Neural cell (in vitro differentiated cells): ENCODE results near the gene PBX1. TPM values are rescaled to one million over a fixed set of nuclear protein-coding genes. Genes with fewer than 3 reads are reported as not detected.
A peak's percentile ranks its signal among the peaks of the same experiment; 100 is the strongest.

Experiments
- H2AFZ ChIP-seq: fragments of 200-600, 300-800 bp; sonication (generic), shearing (Covaris generic); 2 replicates; pipeline ENCODE4 v1.6.0; 2014; ENCODE audit warnings: low read depth, mild to moderate bottlenecking, antibody characterized with exemption, low read length, moderate library complexity
- H3F3A ChIP-seq: fragments of 200-600 bp; shearing (Covaris generic); 2 replicates; pipeline ENCODE4 v1.6.1; 2016; ENCODE audit warnings: mild to moderate bottlenecking, moderate library complexity, mixed read lengths, antibody characterized with exemption, low read length; ENCODE audit not compliant: insufficient read depth, poor library complexity, severe bottlenecking
- H3K27ac ChIP-seq: fragments of 200-600, 300-800 bp; sonication (generic), shearing (Covaris generic); 2 replicates; pipeline ENCODE4 v1.5.1; 2014; ENCODE audit warnings: mild to moderate bottlenecking, low read length, moderate library complexity
- H3K27me3 ChIP-seq: fragments of 300-800, 200-600 bp; sonication (generic), shearing (Covaris generic); 2 replicates; pipeline ENCODE4 v1.6.0; 2014; ENCODE audit warnings: mild to moderate bottlenecking, low read depth, low read length, moderate library complexity; ENCODE audit not compliant: insufficient read depth
- H3K36me3 ChIP-seq: fragments of 300-800, 200-600 bp; sonication (generic), shearing (Covaris generic); 2 replicates; pipeline ENCODE4 v1.5.1; 2014; ENCODE audit warnings: mild to moderate bottlenecking, antibody characterized with exemption, low read length, moderate library complexity; ENCODE audit not compliant: insufficient read depth
- H3K4me2 ChIP-seq: fragments of 300-800, 200-600 bp; sonication (generic), shearing (Covaris generic); 2 replicates; pipeline ENCODE4 v1.6.0; 2014; ENCODE audit warnings: mild to moderate bottlenecking, low read length
- H3K4me3 ChIP-seq: fragments of 300-800, 200-600 bp; sonication (generic), shearing (Covaris generic); 2 replicates; pipeline ENCODE4 v1.5.1; 2014; ENCODE audit warnings: mild to moderate bottlenecking, low read length, moderate library complexity
- H3K79me2 ChIP-seq: fragments of 200-600 bp; shearing (Covaris generic); replicated peaks from 2 replicates; pipeline ENCODE4 v1.6.0; 2014; ENCODE audit warnings: mild to moderate bottlenecking, low read length, moderate library complexity; ENCODE audit not compliant: insufficient read depth
- H3K9ac ChIP-seq: fragments of 300-800, 200-600 bp; sonication (generic), shearing (Covaris generic); 2 replicates; pipeline ENCODE4 v1.6.1; 2016; ENCODE audit warnings: mild to moderate bottlenecking, low read length, mixed read lengths
- H3K9me2 ChIP-seq: fragments of 200-600 bp; shearing (Covaris generic); 2 replicates; pipeline ENCODE4 v1.6.1; 2016; ENCODE audit warnings: mild to moderate bottlenecking, low read length, mixed read lengths; ENCODE audit not compliant: insufficient read depth
- H3K9me3 ChIP-seq: fragments of 200-600, 300-800 bp; sonication (generic), shearing (Covaris generic); 2 replicates; pipeline ENCODE4 v1.6.1; 2016; ENCODE audit warnings: mild to moderate bottlenecking, mixed run types, low read length, moderate library complexity, mixed read lengths
- H4K20me1 ChIP-seq: fragments of 200-600 bp; shearing (Covaris generic); 2 replicates; pipeline ENCODE4 v1.6.1; 2016; ENCODE audit warnings: mild to moderate bottlenecking, mixed run types; ENCODE audit not compliant: insufficient read depth
- CTCF ChIP-seq: fragments of 450-650 bp; IDR thresholded peaks from 2 replicates; pipeline ENCODE4 v1.5.1; 2014; ENCODE audit warnings: antibody characterized with exemption, mild to moderate bottlenecking, moderate library complexity; ENCODE audit not compliant: poor library complexity, severe bottlenecking
- EP300 ChIP-seq: fragments of 450-650 bp; conservative IDR thresholded peaks from 2 replicates; pipeline ENCODE4 v1.6.1; 2014; ENCODE audit warnings: antibody characterized with exemption, mild to moderate bottlenecking, moderate library complexity; ENCODE audit not compliant: poor library complexity, severe bottlenecking
- EZH2 ChIP-seq: fragments of 200-600, 300-800 bp; shearing (Covaris generic), sonication (generic); IDR thresholded peaks from 2 replicates; pipeline ENCODE4 v1.6.1; 2014; ENCODE audit warnings: antibody characterized with exemption, low read length, borderline replicate concordance, mild to moderate bottlenecking; ENCODE audit not compliant: insufficient read depth, poor library complexity, severe bottlenecking
- MXI1 ChIP-seq: fragments of 450-650 bp; conservative IDR thresholded peaks from 2 replicates; pipeline ENCODE4 v1.6.1; 2014; ENCODE audit warnings: antibody characterized with exemption, mild to moderate bottlenecking; ENCODE audit not compliant: poor library complexity, severe bottlenecking
- POLR2AphosphoS5 ChIP-seq: IDR thresholded peaks from 2 replicates; pipeline ENCODE4 v1.6.1; 2012
- RAD21 ChIP-seq: fragments of 450-650 bp; conservative IDR thresholded peaks from 2 replicates; pipeline ENCODE4 v1.6.1; 2014; ENCODE audit warnings: antibody characterized with exemption, mild to moderate bottlenecking, moderate library complexity
- REST ChIP-seq: IDR thresholded peaks from 2 replicates; pipeline ENCODE4 v1.6.1; 2012; ENCODE audit warnings: borderline replicate concordance
- SMC3 ChIP-seq: fragments of 450-650 bp; conservative IDR thresholded peaks from 2 replicates; pipeline ENCODE4 v1.6.1; 2014; ENCODE audit warnings: antibody characterized with exemption, mild to moderate bottlenecking, moderate library complexity; ENCODE audit not compliant: poor library complexity
- TAF1 ChIP-seq: IDR thresholded peaks from 2 replicates; pipeline ENCODE4 v1.6.1; 2012; ENCODE audit warnings: low read depth
- polyA plus RNA-seq: library from polyadenylated mRNA; depleted of rRNA; stranded (reverse); fragments of >200 nt; gene quantifications from 2 replicates; pipeline ENCODE4 v1.2.3, GENCODE V29; 2014

The PBX1 gene
- polyA plus RNA-seq, 1 donor from 2014 or later = 42.4 TPM

GRCh38 chr1:164650531-164650930 lies 91.5 kb downstream of the PBX1 start:
- Histone ChIP-seq H3F3A (peaks cover 9% of the 10 kb centered on the region), H3K79me2 (peaks cover 67% of the 10 kb centered on the region), H3K27ac (peak overlapping the region; percentile 85), H4K20me1 (no peaks in the 10 kb centered on the region), H3K9me3 (no peaks in the 10 kb centered on the region), H3K9me2 (no peaks in the 10 kb centered on the region), H3K4me3 (peak overlapping the region; percentile 58), H3K9ac (peak overlapping the region; percentile 56), H2AFZ (no peak overlapping the region), H3K36me3 (no peaks in the 10 kb centered on the region), H3K27me3 (no peaks in the 10 kb centered on the region), H3K4me2 (no peak overlapping the region)
- TF ChIP-seq CTCF (no peak), REST (no peak), EZH2 (no peak), EP300 (no peak), TAF1 (no peak), POLR2AphosphoS5 (no peak), MXI1 (no peak), SMC3 (no peak), RAD21 (no peak)

- peak overlapping the region; percentile 85 for H3K27ac ChIP-seq
Observed at GRCh38 chr1:164651351-164651951, 92.5 kb downstream of the PBX1 start.

More at GRCh38 chr1:164651351-164651951, 92.5 kb downstream of the PBX1 start:
- no peaks in the 10 kb centered on the region for H3K9me2 ChIP-seq
- H2AFZ ChIP-seq = no peak overlapping the region
- no peaks in the 10 kb centered on the region for H3K27me3 ChIP-seq
- H3K36me3 ChIP-seq = no peaks in the 10 kb centered on the region
- H3K4me2 ChIP-seq = peak overlapping the region; percentile 69
- peaks cover 71% of the 10 kb centered on the region for H3K79me2 ChIP-seq
- H3K4me3 ChIP-seq = peak overlapping the region; percentile 58
- TF ChIP-seq POLR2AphosphoS5 (peak; percentile 75), TAF1 (no peak), EZH2 (no peak), CTCF (no peak), EP300 (peak; percentile 72), MXI1 (peak; percentile 26), SMC3 (no peak), REST (no peak), RAD21 (peak; percentile 14)
- peaks cover 9% of the 10 kb centered on the region for H3F3A ChIP-seq
- H3K9me3 ChIP-seq = no peaks in the 10 kb centered on the region
- H4K20me1 ChIP-seq = no peaks in the 10 kb centered on the region
- peak overlapping the region; percentile 56 for H3K9ac ChIP-seq
